ENCODE data around the gene IFIH1. TPM values are rescaled to one million over a fixed set of nuclear protein-coding genes. Genes with fewer than 3 reads are reported as not detected.
A peak's percentile ranks its signal among the peaks of the same experiment; 100 is the strongest.

Gene IFIH1
- total and polyA plus RNA-seq, 9 of the 15 experiments (the other 6 are each of a cell fraction or from before 2014, with no cell fraction given), result 0.15 to 1.2 (median 0.60) TPM; not detected in 1

- Histone ChIP-seq H3K9ac (ENCODE audit: insufficient read depth in 1 of 2, low read depth in 2 of 2, low read length in 2 of 2) (no peak overlapping the region), H4K20me1 (replicated peaks; ENCODE audit: control insufficient read depth, insufficient read depth, low read length) (no peaks in the 10 kb centered on the region), H2AFZ (ENCODE audit: low read depth, low read length) (peak overlapping the region; percentile 79; the same call in 1 of the 2 replicates), H3K27ac (ENCODE audit: extremely low read depth, low read depth, low read length) (no peak overlapping the region), H3K27me3 (ENCODE audit: control insufficient read depth in 2 of 2, insufficient read depth in 2 of 2, low read length in 2 of 2) (no peaks in the 10 kb centered on the region), H3K9me3 (replicated peaks; ENCODE audit: control insufficient read depth, insufficient read depth, low read depth, low read length) (no peaks in the 10 kb centered on the region), H3K4me2 (ENCODE audit: insufficient read depth, low read length) (no peak overlapping the region), H3K36me3 (ENCODE audit: control insufficient read depth, insufficient read depth, low read length) (no peaks in the 10 kb centered on the region), H3K4me1 (replicated peaks in 1 of 2; ENCODE audit: control insufficient read depth in 2 of 2, insufficient read depth in 2 of 2, low read length in 2 of 2) (peaks cover 0 to 4% of the 10 kb centered on the region in 2 experiments; a peak in 2 of 5 replicates), H3K9me1 (ENCODE audit: control insufficient read depth, insufficient read depth, low read length) (no peaks in the 10 kb centered on the region), H3K79me2 (ENCODE audit: control insufficient read depth, insufficient read depth, low read length) (no peaks in the 10 kb centered on the region), H3K4me3 (peak overlapping the region; percentile 55; the same call in 1 of the 2 replicates)
- intact Hi-C loops (cut with micrococcal nuclease), result no loop called here
- ChIA-PET CTCF (ENCODE audit: low intra/inter-chr PET ratio) (interaction anchor here (0.6 kb wide), 1 partner anchor 58 kb away, joined by 3 read pairs; no protein-coding TSS in a partner anchor), POLR2A (interaction anchor here (0.9 to 1.3 kb wide), 2 partner anchors 9 to 10 kb away, joined by 3 read pairs; no protein-coding TSS in a partner anchor)
- WGBS (ENCODE audit: insufficient coverage, low coverage, missing lambda C conversion rate), result 0% methylated on average over 3 of the region's 3 CpGs
- no peak for FAIRE-seq
- DNase-seq (ENCODE audit: extremely low read depth in 1 of 4, low spot score in 3 of 4), result no peak
- no TSS peak for BruUV-seq (replicated peaks)
- ATAC-seq, result no peak
- in situ Hi-C loops (cut with MboI), result loop anchor here (25.0 kb wide), 1 partner anchor 1055 kb away; no protein-coding TSS in a partner anchor
- TF ChIP-seq RBM25 (IDR thresholded peaks at IDR 0.05; ENCODE audit: low read depth, low read length, severe bottlenecking) (peak; percentile 14), HDGF (IDR thresholded peaks at IDR 0.05) (no peak)
- TF ChIP-seq, protein P1, sequence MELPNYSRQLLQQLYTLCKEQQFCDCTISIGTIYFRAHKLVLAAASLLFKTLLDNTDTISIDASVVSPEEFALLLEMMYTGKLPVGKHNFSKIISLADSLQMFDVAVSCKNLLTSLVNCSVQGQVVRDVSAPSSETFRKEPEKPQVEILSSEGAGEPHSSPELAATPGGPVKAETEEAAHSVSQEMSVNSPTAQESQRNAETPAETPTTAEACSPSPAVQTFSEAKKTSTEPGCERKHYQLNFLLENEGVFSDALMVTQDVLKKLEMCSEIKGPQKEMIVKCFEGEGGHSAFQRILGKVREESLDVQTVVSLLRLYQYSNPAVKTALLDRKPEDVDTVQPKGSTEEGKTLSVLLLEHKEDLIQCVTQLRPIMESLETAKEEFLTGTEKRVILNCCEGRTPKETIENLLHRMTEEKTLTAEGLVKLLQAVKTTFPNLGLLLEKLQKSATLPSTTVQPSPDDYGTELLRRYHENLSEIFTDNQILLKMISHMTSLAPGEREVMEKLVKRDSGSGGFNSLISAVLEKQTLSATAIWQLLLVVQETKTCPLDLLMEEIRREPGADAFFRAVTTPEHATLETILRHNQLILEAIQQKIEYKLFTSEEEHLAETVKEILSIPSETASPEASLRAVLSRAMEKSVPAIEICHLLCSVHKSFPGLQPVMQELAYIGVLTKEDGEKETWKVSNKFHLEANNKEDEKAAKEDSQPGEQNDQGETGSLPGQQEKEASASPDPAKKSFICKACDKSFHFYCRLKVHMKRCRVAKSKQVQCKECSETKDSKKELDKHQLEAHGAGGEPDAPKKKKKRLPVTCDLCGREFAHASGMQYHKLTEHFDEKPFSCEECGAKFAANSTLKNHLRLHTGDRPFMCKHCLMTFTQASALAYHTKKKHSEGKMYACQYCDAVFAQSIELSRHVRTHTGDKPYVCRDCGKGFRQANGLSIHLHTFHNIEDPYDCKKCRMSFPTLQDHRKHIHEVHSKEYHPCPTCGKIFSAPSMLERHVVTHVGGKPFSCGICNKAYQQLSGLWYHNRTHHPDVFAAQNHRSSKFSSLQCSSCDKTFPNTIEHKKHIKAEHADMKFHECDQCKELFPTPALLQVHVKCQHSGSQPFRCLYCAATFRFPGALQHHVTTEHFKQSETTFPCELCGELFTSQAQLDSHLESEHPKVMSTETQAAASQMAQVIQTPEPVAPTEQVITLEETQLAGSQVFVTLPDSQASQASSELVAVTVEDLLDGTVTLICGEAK (IDR thresholded peaks at IDR 0.05), result peak; percentile 86
- TF ChIP-seq, protein P1 (CRISPR knock-in tag; IDR thresholded peaks at IDR 0.05), result peak; percentile 84
- TF ChIP-seq, protein P2, sequence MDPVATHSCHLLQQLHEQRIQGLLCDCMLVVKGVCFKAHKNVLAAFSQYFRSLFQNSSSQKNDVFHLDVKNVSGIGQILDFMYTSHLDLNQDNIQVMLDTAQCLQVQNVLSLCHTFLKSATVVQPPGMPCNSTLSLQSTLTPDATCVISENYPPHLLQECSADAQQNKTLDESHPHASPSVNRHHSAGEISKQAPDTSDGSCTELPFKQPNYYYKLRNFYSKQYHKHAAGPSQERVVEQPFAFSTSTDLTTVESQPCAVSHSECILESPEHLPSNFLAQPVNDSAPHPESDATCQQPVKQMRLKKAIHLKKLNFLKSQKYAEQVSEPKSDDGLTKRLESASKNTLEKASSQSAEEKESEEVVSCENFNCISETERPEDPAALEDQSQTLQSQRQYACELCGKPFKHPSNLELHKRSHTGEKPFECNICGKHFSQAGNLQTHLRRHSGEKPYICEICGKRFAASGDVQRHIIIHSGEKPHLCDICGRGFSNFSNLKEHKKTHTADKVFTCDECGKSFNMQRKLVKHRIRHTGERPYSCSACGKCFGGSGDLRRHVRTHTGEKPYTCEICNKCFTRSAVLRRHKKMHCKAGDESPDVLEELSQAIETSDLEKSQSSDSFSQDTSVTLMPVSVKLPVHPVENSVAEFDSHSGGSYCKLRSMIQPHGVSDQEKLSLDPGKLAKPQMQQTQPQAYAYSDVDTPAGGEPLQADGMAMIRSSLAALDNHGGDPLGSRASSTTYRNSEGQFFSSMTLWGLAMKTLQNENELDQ (CRISPR knock-in tag; IDR thresholded peaks at IDR 0.05; ENCODE audit: borderline replicate concordance), result no peak
- TF ChIP-seq, protein P3, sequence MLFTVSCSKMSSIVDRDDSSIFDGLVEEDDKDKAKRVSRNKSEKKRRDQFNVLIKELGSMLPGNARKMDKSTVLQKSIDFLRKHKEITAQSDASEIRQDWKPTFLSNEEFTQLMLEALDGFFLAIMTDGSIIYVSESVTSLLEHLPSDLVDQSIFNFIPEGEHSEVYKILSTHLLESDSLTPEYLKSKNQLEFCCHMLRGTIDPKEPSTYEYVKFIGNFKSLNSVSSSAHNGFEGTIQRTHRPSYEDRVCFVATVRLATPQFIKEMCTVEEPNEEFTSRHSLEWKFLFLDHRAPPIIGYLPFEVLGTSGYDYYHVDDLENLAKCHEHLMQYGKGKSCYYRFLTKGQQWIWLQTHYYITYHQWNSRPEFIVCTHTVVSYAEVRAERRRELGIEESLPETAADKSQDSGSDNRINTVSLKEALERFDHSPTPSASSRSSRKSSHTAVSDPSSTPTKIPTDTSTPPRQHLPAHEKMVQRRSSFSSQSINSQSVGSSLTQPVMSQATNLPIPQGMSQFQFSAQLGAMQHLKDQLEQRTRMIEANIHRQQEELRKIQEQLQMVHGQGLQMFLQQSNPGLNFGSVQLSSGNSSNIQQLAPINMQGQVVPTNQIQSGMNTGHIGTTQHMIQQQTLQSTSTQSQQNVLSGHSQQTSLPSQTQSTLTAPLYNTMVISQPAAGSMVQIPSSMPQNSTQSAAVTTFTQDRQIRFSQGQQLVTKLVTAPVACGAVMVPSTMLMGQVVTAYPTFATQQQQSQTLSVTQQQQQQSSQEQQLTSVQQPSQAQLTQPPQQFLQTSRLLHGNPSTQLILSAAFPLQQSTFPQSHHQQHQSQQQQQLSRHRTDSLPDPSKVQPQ (CRISPR knock-in tag; IDR thresholded peaks at IDR 0.05; ENCODE audit: borderline replicate concordance), result no peak
These were observed 1.3 kb downstream of the IFIH1 start for GRCh38 chr2:162317058-162317742.

Data from K562 (cell line).